HCT116 (cell line): Measurements from ENCODE around the gene ZNF606. TPM values are rescaled to one million over a fixed set of nuclear protein-coding genes. Genes with fewer than 3 reads are reported as not detected.

Experiments used
- ATAC-seq: fragments of 200-7000 bp; cut with Tn5 transposase; 2 replicates; pipeline ENCODE4 v1.9.1; 2020; ENCODE audit warnings: mild to moderate bottlenecking, moderate library complexity
- BruUV-seq: library from RNA; stranded (reverse); fragments of 400-500 nt; replicated peaks from 2 replicates; lab custom pipeline; 2021; lab: Mats Ljungman, UMichigan
- CTCF ChIA-PET: fragments of 300-600 bp; sonication (Branson Sonifier 250); formaldehyde crosslinking; loops from one replicate; lab custom pipeline; 2021; ENCODE audit warnings: antibody characterized with exemption; lab: Charles Lee
- POLR2A ChIA-PET: fragments of 300-600, 350-600 bp; sonication (Branson Sonifier 250); formaldehyde crosslinking; loops from one replicate; lab custom pipeline; 2021; ENCODE audit warnings: antibody characterized with exemption; lab: Charles Lee
- RAD21 ChIA-PET, 2 experiments: fragments of 300-600 bp; sonication (Branson Sonifier 250); formaldehyde crosslinking; loops; one replicate each; lab custom pipeline; 2023; ENCODE audit warnings: low total read pairs in 2 of 2; ENCODE audit not compliant: uncharacterized antibody in 2 of 2, unreplicated experiment in 2 of 2, low non-redundant PET in 1 of 2; lab: Charles Lee
- DNase-seq: peaks from one replicate; pipeline ENCODE4 v3.0.0-alpha.2; 2010; ENCODE audit warnings: low read depth, low spot score
- H2AFZ ChIP-seq: fragments of 200-600 bp; shearing (Covaris generic), sonication (generic); 2 replicates; pipeline ENCODE4 v1.6.1; 2017; ENCODE audit warnings: low read depth, mixed run types, mixed read lengths, antibody characterized with exemption, low read length; ENCODE audit not compliant: poor library complexity, severe bottlenecking
- H3K27ac ChIP-seq: 2 replicates; pipeline ENCODE4 v1.5.1; 2012; ENCODE audit warnings: low read depth, low read length
- H3K27me3 ChIP-seq: fragments of 200-600 bp; sonication (generic); 2 replicates; pipeline ENCODE4 v1.6.1; 2016; ENCODE audit warnings: mixed run types, low read length, mixed read lengths; ENCODE audit not compliant: insufficient read depth
- H3K36me3 ChIP-seq, 2 experiments: fragments of 200-500 bp in 1 of 2; fragments of 200-600 bp in 1 of 2; sonication (Bioruptor generic) in 1 of 2; sonication (generic) in 1 of 2; 2 replicates each; pipeline versions ENCODE4 v1.5.1 to v1.6.1; 2014 to 2016; ENCODE audit warnings: low read length in 2 of 2, inconsistent platforms in 1 of 2, mixed read lengths in 1 of 2, mixed run types in 1 of 2; ENCODE audit not compliant: insufficient read depth in 2 of 2, control insufficient read depth in 1 of 2
- H3K4me1 ChIP-seq, 2 experiments: fragments of 200-600 bp in 1 of 2; sonication (generic) in 1 of 2; 2 replicates each; pipeline versions ENCODE4 v1.5.1 to v1.6.1; 2012 to 2017; ENCODE audit warnings: low read length in 2 of 2, inconsistent platforms in 1 of 2, mild to moderate bottlenecking in 1 of 2, mixed read lengths in 1 of 2, mixed run types in 1 of 2, moderate library complexity in 1 of 2; ENCODE audit not compliant: insufficient read depth in 2 of 2, control insufficient read depth in 1 of 2
- H3K4me2 ChIP-seq: fragments of 200-600 bp; sonication (generic); 2 replicates; pipeline ENCODE4 v1.6.1; 2017; ENCODE audit warnings: mixed run types, low read length, mixed read lengths
- H3K4me3 ChIP-seq, 2 experiments: fragments of 200-600 bp in 1 of 2; sonication (generic) in 1 of 2; replicated peaks in 1 of 2; 2 replicates each; pipeline ENCODE4 v1.5.1; 2011 to 2016; ENCODE audit warnings: low read length in 2 of 2, control low read depth in 1 of 2, low read depth in 1 of 2, mild to moderate bottlenecking in 1 of 2, mixed read lengths in 1 of 2, mixed run types in 1 of 2
- H3K79me2 ChIP-seq: fragments of 200-600 bp; sonication (generic); 2 replicates; pipeline ENCODE4 v1.6.1; 2017; ENCODE audit warnings: mild to moderate bottlenecking, mixed run types, low read length, moderate library complexity, mixed read lengths; ENCODE audit not compliant: insufficient read depth
- H3K9ac ChIP-seq: fragments of 200-600 bp; sonication (generic); 2 replicates; pipeline ENCODE4 v1.6.1; 2016; ENCODE audit warnings: low read length, mixed read lengths
- H3K9me2 ChIP-seq: fragments of 200-600 bp; sonication (generic), shearing (Covaris generic); 2 replicates; pipeline ENCODE4 v1.6.1; 2017; ENCODE audit warnings: mixed run types, mild to moderate bottlenecking, moderate library complexity; ENCODE audit not compliant: insufficient read depth
- H3K9me3 ChIP-seq, 2 experiments: fragments of 200-500 bp in 1 of 2; fragments of 200-600 bp in 1 of 2; sonication (Bioruptor generic) in 1 of 2; sonication (generic) in 1 of 2; 2 replicates each; pipeline ENCODE4 v1.6.1; 2014 to 2017; ENCODE audit warnings: low read length in 2 of 2, mixed read lengths in 2 of 2, inconsistent platforms in 1 of 2, low read depth in 1 of 2, mild to moderate bottlenecking in 1 of 2, mixed run types in 1 of 2, moderate library complexity in 1 of 2; ENCODE audit not compliant: control insufficient read depth in 1 of 2, insufficient read depth in 1 of 2
- H4K20me1 ChIP-seq: fragments of 200-600 bp; sonication (generic), shearing (Covaris generic); 2 replicates; pipeline ENCODE4 v1.6.1; 2017; ENCODE audit warnings: mixed run types, mild to moderate bottlenecking, moderate library complexity; ENCODE audit not compliant: insufficient read depth
- ATF3 ChIP-seq: IDR thresholded peaks from 2 replicates; pipeline ENCODE4 v1.6.1; 2012
- CBX3 ChIP-seq: IDR thresholded peaks from 2 replicates; pipeline ENCODE4 v1.6.1; 2012; ENCODE audit warnings: low read depth
- CEBPB ChIP-seq: IDR thresholded peaks from 2 replicates; pipeline ENCODE4 v1.6.1; 2012; ENCODE audit warnings: low read depth
- CTCF ChIP-seq, 3 experiments: fragments of 200-600 bp in 1 of 3; sonication (generic) in 1 of 3; IDR thresholded peaks in 2 of 3; conservative IDR thresholded peaks in 1 of 3; 2 replicates each; pipeline ENCODE4 v1.5.1; 2012 to 2017; ENCODE audit warnings: low read depth in 2 of 3, low read length in 2 of 3, antibody characterized with exemption in 1 of 3, borderline replicate concordance in 1 of 3, control low read depth in 1 of 3, mild to moderate bottlenecking in 1 of 3, mixed read lengths in 1 of 3, mixed run types in 1 of 3, moderate library complexity in 1 of 3; ENCODE audit not compliant: insufficient read depth in 1 of 3
- ELF1 ChIP-seq: IDR thresholded peaks from 2 replicates; pipeline ENCODE4 v1.6.1; 2012; ENCODE audit warnings: low read depth, borderline replicate concordance
- EZH2 ChIP-seq: fragments of 200-600 bp; sonication (generic); IDR thresholded peaks from 2 replicates; pipeline ENCODE4 v1.6.1; 2017; ENCODE audit warnings: antibody characterized with exemption, mixed run types
- FOSL1 ChIP-seq: IDR thresholded peaks from 2 replicates; pipeline ENCODE4 v1.6.1; 2012; ENCODE audit warnings: low read depth
- JUND ChIP-seq: IDR thresholded peaks from 2 replicates; pipeline ENCODE4 v1.6.1; 2012
- MAX ChIP-seq: IDR thresholded peaks from 2 replicates; pipeline ENCODE4 v1.6.1; 2012
- POLR2A ChIP-seq: IDR thresholded peaks from 2 replicates; pipeline ENCODE4 v1.7.0; 2011; ENCODE audit warnings: borderline replicate concordance; ENCODE audit not compliant: insufficient read depth, insufficient read length; ENCODE audit errors: extremely low read depth
- POLR2AphosphoS5 ChIP-seq: IDR thresholded peaks from 2 replicates; pipeline ENCODE4 v1.6.1; 2011; ENCODE audit warnings: mild to moderate bottlenecking, low read depth, low read length, moderate library complexity
- RAD21 ChIP-seq: IDR thresholded peaks from 2 replicates; pipeline ENCODE4 v1.6.1; 2012; ENCODE audit warnings: low read depth, mild to moderate bottlenecking
- REST ChIP-seq: IDR thresholded peaks from 2 replicates; pipeline ENCODE4 v1.6.1; 2012; ENCODE audit warnings: low read depth
- SIN3A ChIP-seq: IDR thresholded peaks from 2 replicates; pipeline ENCODE4 v1.6.1; 2012; ENCODE audit warnings: low read depth
- SP1 ChIP-seq: IDR thresholded peaks from 2 replicates; pipeline ENCODE4 v1.6.1; 2012; ENCODE audit warnings: low read depth
- SRF ChIP-seq: IDR thresholded peaks from 2 replicates; pipeline ENCODE4 v1.6.1; 2012; ENCODE audit warnings: low read depth
- TCF7L2 ChIP-seq: IDR thresholded peaks from 2 replicates; pipeline ENCODE4 v1.7.0; 2011; ENCODE audit warnings: borderline replicate concordance, inconsistent platforms; ENCODE audit not compliant: insufficient read depth, insufficient read length; ENCODE audit errors: extremely low read depth
- ZBTB33 ChIP-seq: IDR thresholded peaks from 2 replicates; pipeline ENCODE4 v1.6.1; 2011; ENCODE audit warnings: mild to moderate bottlenecking, low read length, moderate library complexity; ENCODE audit not compliant: insufficient replicate concordance; ENCODE audit errors: extremely low read depth
- ZFX ChIP-seq: fragments of 450-650 bp; IDR thresholded peaks from 2 replicates; pipeline ENCODE4 v1.6.1; 2017
- ZNF274 ChIP-seq: fragments of 200-500 bp; sonication (Bioruptor generic); IDR thresholded peaks from 2 replicates; pipeline ENCODE4 v1.6.1; 2014; ENCODE audit warnings: mild to moderate bottlenecking, low read depth, low read length, inconsistent platforms
- intact Hi-C: fragments of 100-400 bp; cut with micrococcal nuclease; formaldehyde crosslinking; loops from 2 replicates; pipeline ENCODE4 v1.10.0; 2022
- total RNA-seq: library from RNA; stranded (reverse); gene quantifications from one replicate; pipeline ENCODE4 v1.2.1, GENCODE V29; 2021; ENCODE audit not compliant: unreplicated experiment

ZNF606 gene
- total RNA-seq, 1 experiment from 2014 or later: 0.05 TPM

GRCh38 chr19:58003174-58003828, 681 bp upstream of the ZNF606 start:
- intact Hi-C loops: no loop called here
- Histone ChIP-seq H3K4me1 (no peaks in the 10 kb centered on the region), H3K4me3 (no peak overlapping the region), H3K79me2 (no peaks in the 10 kb centered on the region), H3K9me2 (no peaks in the 10 kb centered on the region), H3K9me3 (peaks cover 0 to 16% of the 10 kb centered on the region in 2 experiments; a peak in 2 of 4 replicates), H3K27ac (no peak overlapping the region), H3K36me3 (no peaks in the 10 kb centered on the region), H3K4me2 (no peak overlapping the region), H3K9ac (no peak overlapping the region), H4K20me1 (no peaks in the 10 kb centered on the region), H3K27me3 (no peaks in the 10 kb centered on the region), H2AFZ (no peak overlapping the region)
- ChIA-PET RAD21 (no interaction called here), CTCF (no interaction called here), POLR2A (no interaction called here)
- ATAC-seq (no peak), DNase-seq (no peak)
- no TSS peak for BruUV-seq
- TF ChIP-seq SRF (no peak), ZFX (no peak), JUND (no peak), POLR2A (no peak), FOSL1 (no peak), REST (no peak), CTCF (IDR thresholded peaks at IDR 0.05 in 2 of 3, conservative IDR thresholded peaks at IDR 0.05 in 1 of 3; ENCODE audit: borderline replicate concordance in 1 of 3, insufficient read depth in 1 of 3, low read depth in 2 of 3, low read length in 2 of 3) (no peak), CBX3 (no peak), MAX (no peak), EZH2 (no peak), POLR2AphosphoS5 (no peak), ATF3 (no peak), TCF7L2 (no peak), SIN3A (no peak), ELF1 (no peak), CEBPB (no peak), ZBTB33 (no peak), RAD21 (no peak), ZNF274 (no peak), SP1 (no peak)
